Esophagus muscularis mucosa (tissue), 3 donors: ENCODE measurements around the gene SPATA20.

Experiments used
- CTCF ChIP-seq, 3 experiments: fragments of 200-600 bp in 2 of 3; fragments of 450-650 bp in 1 of 3; sonication (generic) in 2 of 3; IDR thresholded peaks; one replicate each; pipeline ENCODE4 v1.5.1; 2017 to 2019; ENCODE audit warnings: antibody characterized with exemption in 3 of 3, mild to moderate bottlenecking in 2 of 3, moderate library complexity in 1 of 3
- POLR2AphosphoS5 ChIP-seq, 2 donors: sonication (generic); formaldehyde crosslinking; IDR thresholded peaks; one replicate each; pipeline ENCODE4 v1.6.1; 2017; ENCODE audit warnings: antibody characterized with exemption in 2 of 2

- TF ChIP-seq CTCF (IDR thresholded peaks at IDR 0.05) (no peak), POLR2AphosphoS5 (IDR thresholded peaks at IDR 0.05) (no peak)
Observed at GRCh38 chr17:50571681-50572080, 24.7 kb downstream of the SPATA20 start.
